OCI-LY3 (cell line): ENCODE results near the gene DIP2C.
A peak's percentile ranks its signal among the peaks of the same experiment; 100 is the strongest.

ENCODE experiments used
- H2AFZ ChIP-seq: fragments of 200-600, 300-600 bp; shearing (Covaris generic); 2 replicates; pipeline ENCODE4 v1.6.0; 2014; ENCODE audit warnings: antibody characterized with exemption, low read depth, low read length
- H3K27ac ChIP-seq: fragments of 200-600, 300-600 bp; sonication (generic); 2 replicates; pipeline ENCODE4 v1.5.1; 2014; ENCODE audit warnings: mild to moderate bottlenecking, low read length, moderate library complexity, mixed read lengths
- H3K27me3 ChIP-seq: fragments of 200-600, 300-600 bp; sonication (generic); 2 replicates; pipeline ENCODE4 v1.6.1; 2014; ENCODE audit warnings: low read depth, low read length, mixed read lengths
- H3K36me3 ChIP-seq: fragments of 200-600, 300-600 bp; sonication (generic); replicated peaks from 2 replicates; pipeline ENCODE3; 2014; ENCODE audit warnings: low read depth, low read length, mixed read lengths
- H3K4me1 ChIP-seq: fragments of 300-600, 200-600 bp; sonication (generic); 2 replicates; pipeline ENCODE4 v1.6.1; 2014; ENCODE audit warnings: low read length, mixed read lengths
- H3K4me2 ChIP-seq: fragments of 200-600, 300-600 bp; sonication (generic); 2 replicates; pipeline ENCODE4 v1.6.1; 2014; ENCODE audit warnings: low read length, mixed read lengths
- H3K4me3 ChIP-seq: fragments of 300-600, 200-600 bp; sonication (generic); 2 replicates; pipeline ENCODE4 v1.5.1; 2014; ENCODE audit warnings: antibody characterized with exemption, mild to moderate bottlenecking, low read length, moderate library complexity
- H3K79me2 ChIP-seq: fragments of 300-600, 200-600 bp; shearing (Covaris generic); 2 replicates; pipeline ENCODE4 v1.6.1; 2014; ENCODE audit warnings: mild to moderate bottlenecking, low read length, mixed read lengths
- H3K9ac ChIP-seq: fragments of 300-600, 200-600 bp; shearing (Covaris generic); 2 replicates; pipeline ENCODE4 v1.6.0; 2014; ENCODE audit warnings: mild to moderate bottlenecking, low read length, moderate library complexity
- H3K9me3 ChIP-seq: fragments of 200-600, 300-600 bp; shearing (Covaris generic); 2 replicates; pipeline ENCODE4 v1.6.1; 2014; ENCODE audit warnings: low read length, mixed read lengths; ENCODE audit not compliant: insufficient read depth
- H4K20me1 ChIP-seq: fragments of 200-600, 300-600 bp; sonication (generic); 2 replicates; pipeline ENCODE4 v1.6.1; 2016; ENCODE audit warnings: low read length, mixed read lengths; ENCODE audit not compliant: insufficient read depth
- CTCF ChIP-seq: fragments of 200-600, 300-600 bp; sonication (generic); IDR thresholded peaks from 2 replicates; pipeline ENCODE4 v1.5.1; 2014; ENCODE audit warnings: antibody characterized with exemption, low read length, low read depth
- EZH2phosphoT487 ChIP-seq: fragments of 200-600 bp; shearing (Covaris generic); IDR thresholded peaks from 2 replicates; pipeline ENCODE4 v1.6.1; 2018; ENCODE audit warnings: antibody characterized with exemption, mixed run types, low read depth

DIP2C gene

GRCh38 chr10:331186-331585 lies 358.3 kb downstream of the DIP2C start:
- peaks cover 20% of the 10 kb centered on the region for H3K4me1 ChIP-seq
- H3K9me3 ChIP-seq, result no peaks in the 10 kb centered on the region
- H3K79me2 ChIP-seq, result no peaks in the 10 kb centered on the region
- TF ChIP-seq EZH2phosphoT487, result no peak
- TF ChIP-seq CTCF, result no peak
- H3K4me3 ChIP-seq, result no peak overlapping the region
- no peaks in the 10 kb centered on the region for H4K20me1 ChIP-seq
- no peaks in the 10 kb centered on the region; the same call in 1 of the 2 replicates for H3K27me3 ChIP-seq
- no peaks in the 10 kb centered on the region for H3K36me3 ChIP-seq
- no peak overlapping the region for H3K4me2 ChIP-seq
- H2AFZ ChIP-seq, result no peak overlapping the region
- H3K9ac ChIP-seq, result no peak overlapping the region
- no peak overlapping the region for H3K27ac ChIP-seq

GRCh38 chr10:329361-330099 lies 359.9 kb downstream of the DIP2C start:
- peak overlapping the region; percentile 88 for H3K4me2 ChIP-seq
- peaks cover 3% of the 10 kb centered on the region for H3K27me3 ChIP-seq
- H3K9me3 ChIP-seq, result no peaks in the 10 kb centered on the region
- TF ChIP-seq EZH2phosphoT487 (no peak), CTCF (no peak)
- peak overlapping the region; percentile 81 for H3K4me3 ChIP-seq
- peak overlapping the region; percentile 97 for H2AFZ ChIP-seq
- no peaks in the 10 kb centered on the region for H3K36me3 ChIP-seq
- no peaks in the 10 kb centered on the region for H3K79me2 ChIP-seq
- H3K9ac ChIP-seq, result peak overlapping the region; percentile 73
- H3K27ac ChIP-seq, result no peak overlapping the region; the same call in 1 of the 2 replicates
- H3K4me1 ChIP-seq, result peaks cover 37% of the 10 kb centered on the region
- H4K20me1 ChIP-seq, result no peaks in the 10 kb centered on the region

GRCh38 chr10:327889-328852 lies 361.3 kb downstream of the DIP2C start:
- Histone ChIP-seq H4K20me1 (no peaks in the 10 kb centered on the region), H3K4me3 (no peak overlapping the region), H3K9me3 (no peaks in the 10 kb centered on the region), H3K36me3 (no peaks in the 10 kb centered on the region), H2AFZ (no peak overlapping the region), H3K4me1 (peaks cover 35% of the 10 kb centered on the region), H3K9ac (no peak overlapping the region), H3K27ac (no peak overlapping the region), H3K79me2 (no peaks in the 10 kb centered on the region), H3K27me3 (peaks cover 3% of the 10 kb centered on the region), H3K4me2 (no peak overlapping the region)
- TF ChIP-seq CTCF, result no peak
- no peak for TF ChIP-seq EZH2phosphoT487
